ENCODE results near the gene DAND5.

GRCh38 chr19:13020002-13020414 lies 50.6 kb downstream of the DAND5 start:
- TF ChIP-seq CTCF (IDR thresholded peaks at IDR 0.05) (no peak), POLR2A (IDR thresholded peaks at IDR 0.05) (no peak)
